HepG2 (cell line): Measurements from ENCODE around the gene TMEM121. TPM values are rescaled to one million over a fixed set of nuclear protein-coding genes. Genes with fewer than 3 reads are reported as not detected.

Experiments
- EP300 ChIP-seq, 3 experiments: sonication (generic) in 1 of 3; formaldehyde crosslinking in 1 of 3; IDR thresholded peaks; 2 replicates each; pipeline versions ENCODE4 v1.5.1 to v1.6.1; 2011 to 2020; ENCODE audit warnings: low read depth in 2 of 3, low read length in 2 of 3, borderline replicate concordance in 1 of 3, improper control_type of control experiment in 1 of 3, mild to moderate bottlenecking in 1 of 3, missing genetic modification reagents in 1 of 3, moderate library complexity in 1 of 3
- FLYWCH1 ChIP-seq: sonication (generic); formaldehyde crosslinking; IDR thresholded peaks from 2 replicates; pipeline ENCODE4 v1.8.1; 2023; ENCODE audit warnings: mild to moderate bottlenecking, missing genetic modification reagents
- FOXC1 ChIP-seq: sonication (generic); formaldehyde crosslinking; IDR thresholded peaks from 2 replicates; pipeline ENCODE4 v1.8.0; 2022; ENCODE audit warnings: mild to moderate bottlenecking, missing genetic modification reagents, borderline replicate concordance
- GFI1 ChIP-seq: sonication (generic); formaldehyde crosslinking; IDR thresholded peaks from 2 replicates; pipeline ENCODE4 v1.5.0; 2020; ENCODE audit warnings: missing genetic modification reagents, mild to moderate bottlenecking, borderline replicate concordance
- HOXD1 ChIP-seq: sonication (generic); formaldehyde crosslinking; IDR thresholded peaks from 2 replicates; pipeline ENCODE4 v1.5.0; 2020; ENCODE audit warnings: missing genetic modification reagents
- IRF2 ChIP-seq: IDR thresholded peaks from 2 replicates; pipeline ENCODE4 v1.6.1; 2018; ENCODE audit warnings: missing genetic modification reagents, missing compliant biosample characterization
- KDM6A ChIP-seq: IDR thresholded peaks from 2 replicates; pipeline ENCODE4 v1.6.1; 2016; ENCODE audit warnings: low read depth
- RFXAP ChIP-seq: sonication (generic); formaldehyde crosslinking; IDR thresholded peaks from 2 replicates; pipeline ENCODE4 v1.4.0; 2020; ENCODE audit warnings: missing genetic modification reagents, borderline replicate concordance
- STAG1 ChIP-seq: sonication (generic); formaldehyde crosslinking; IDR thresholded peaks from 2 replicates; pipeline ENCODE4 v1.4.0; 2020; ENCODE audit warnings: missing genetic modification reagents
- ZBTB42 ChIP-seq: sonication (generic); formaldehyde crosslinking; IDR thresholded peaks from 2 replicates; pipeline ENCODE4 v1.5.0; 2020; ENCODE audit warnings: mild to moderate bottlenecking, missing genetic modification reagents
- ZFX ChIP-seq: sonication (generic); formaldehyde crosslinking; IDR thresholded peaks from 2 replicates; pipeline ENCODE4 v1.4.0; 2020; ENCODE audit warnings: mild to moderate bottlenecking, low read depth, missing genetic modification reagents, moderate library complexity
- ZNF317 ChIP-seq: sonication (generic); formaldehyde crosslinking; IDR thresholded peaks from 2 replicates; pipeline ENCODE4 v1.5.0; 2020; ENCODE audit warnings: mild to moderate bottlenecking, missing genetic modification reagents
- ZNF331 ChIP-seq: sonication (generic); formaldehyde crosslinking; IDR thresholded peaks from 2 replicates; pipeline ENCODE4 v1.4.0; 2020; ENCODE audit warnings: missing genetic modification reagents
- ZNF350 ChIP-seq: sonication (generic); formaldehyde crosslinking; IDR thresholded peaks from 2 replicates; pipeline ENCODE4 v1.4.0; 2020; ENCODE audit warnings: mild to moderate bottlenecking, low read depth, missing genetic modification reagents, borderline replicate concordance
- ZNF547 ChIP-seq: sonication (generic); formaldehyde crosslinking; IDR thresholded peaks from 2 replicates; pipeline ENCODE4 v1.5.1; 2020; ENCODE audit warnings: mild to moderate bottlenecking, missing genetic modification reagents
- ZNF549 ChIP-seq: sonication (generic); formaldehyde crosslinking; IDR thresholded peaks from 2 replicates; pipeline ENCODE4 v1.5.0; 2020; ENCODE audit warnings: missing genetic modification reagents
- ZNF569 ChIP-seq: sonication (generic); formaldehyde crosslinking; IDR thresholded peaks from 2 replicates; pipeline ENCODE4 v1.5.0; 2020; ENCODE audit warnings: mild to moderate bottlenecking, missing genetic modification reagents, moderate library complexity, borderline replicate concordance
- ZNF614 ChIP-seq: IDR thresholded peaks from 2 replicates; pipeline ENCODE4 v1.6.1; 2018; ENCODE audit warnings: missing biosample characterization, missing genetic modification reagents, inconsistent platforms, borderline replicate concordance
- ZNF749 ChIP-seq: sonication (generic); formaldehyde crosslinking; IDR thresholded peaks from 2 replicates; pipeline ENCODE4 v1.8.0; 2022; ENCODE audit warnings: mild to moderate bottlenecking, missing genetic modification reagents, moderate library complexity, borderline replicate concordance
- ZNF792 ChIP-seq: IDR thresholded peaks from 2 replicates; pipeline ENCODE4 v1.6.1; 2016
- polyA plus RNA-seq, 8 experiments: library from polyadenylated mRNA; depleted of rRNA in 3 of 8; stranded (reverse) in 7 of 8; unstranded in 1 of 8; fragments of >200 nt; fragmentation: Illumina TruSeq in 4 of 8; extraction: Trizol in 4 of 8; gene quantifications; 2 replicates each; pipeline versions ENCODE4 v1.2.1 to v1.2.3, GENCODE V29; 2011 to 2016; ENCODE audit warnings: low read depth in 4 of 8, missing spikeins in 1 of 8, mixed read lengths in 1 of 8; ENCODE audit not compliant: insufficient read depth in 1 of 8
- total RNA-seq, 5 experiments: library from RNA; depleted of rRNA; stranded (reverse); fragments of >200 nt; fragmentation: Illumina TruSeq; extraction: Trizol; gene quantifications; 2 replicates each; pipeline ENCODE4 v1.2.3, GENCODE V29; 2016; ENCODE audit warnings: low read depth in 1 of 5
- TF ChIP-seq, protein P1 (sequence below): sonication (generic); formaldehyde crosslinking; IDR thresholded peaks from 2 replicates; pipeline ENCODE4 v1.8.0; 2022; ENCODE audit warnings: mild to moderate bottlenecking, missing genetic modification reagents; ENCODE audit not compliant: insufficient replicate concordance
- TF ChIP-seq, protein P2 (sequence below): sonication (generic); formaldehyde crosslinking; IDR thresholded peaks from 2 replicates; pipeline ENCODE4 v1.8.0; 2022; ENCODE audit warnings: missing genetic modification reagents, mild to moderate bottlenecking, borderline replicate concordance
- TF ChIP-seq, protein P3 (sequence below): sonication (generic); formaldehyde crosslinking; IDR thresholded peaks from 2 replicates; pipeline ENCODE4 v1.4.0; 2020; ENCODE audit warnings: missing genetic modification reagents

Gene TMEM121
- total and polyA plus RNA-seq, 2 of the 13 experiments (the other 11 are each of a cell fraction or from before 2014, with no cell fraction given): 6.6 to 19.0 TPM

- TF ChIP-seq EP300 (IDR thresholded peaks at IDR 0.05; ENCODE audit: low read depth in 2 of 2, low read length in 2 of 2): peak in 1 of 2 experiments; percentile 66; a peak in 2 of 4 replicates
- TF ChIP-seq EP300 (CRISPR knock-in tag; IDR thresholded peaks at IDR 0.05; ENCODE audit: borderline replicate concordance): peak; percentile 77
- TF ChIP-seq STAG1 (CRISPR knock-in tag): peak; percentile 11; the same call in 1 of the 2 replicates
- peak; percentile 77; the same call in 1 of the 2 replicates for TF ChIP-seq HOXD1 (CRISPR knock-in tag)
- TF ChIP-seq FLYWCH1 (CRISPR knock-in tag): no peak; the same call in 1 of the 2 replicates
- TF ChIP-seq, protein P1, sequence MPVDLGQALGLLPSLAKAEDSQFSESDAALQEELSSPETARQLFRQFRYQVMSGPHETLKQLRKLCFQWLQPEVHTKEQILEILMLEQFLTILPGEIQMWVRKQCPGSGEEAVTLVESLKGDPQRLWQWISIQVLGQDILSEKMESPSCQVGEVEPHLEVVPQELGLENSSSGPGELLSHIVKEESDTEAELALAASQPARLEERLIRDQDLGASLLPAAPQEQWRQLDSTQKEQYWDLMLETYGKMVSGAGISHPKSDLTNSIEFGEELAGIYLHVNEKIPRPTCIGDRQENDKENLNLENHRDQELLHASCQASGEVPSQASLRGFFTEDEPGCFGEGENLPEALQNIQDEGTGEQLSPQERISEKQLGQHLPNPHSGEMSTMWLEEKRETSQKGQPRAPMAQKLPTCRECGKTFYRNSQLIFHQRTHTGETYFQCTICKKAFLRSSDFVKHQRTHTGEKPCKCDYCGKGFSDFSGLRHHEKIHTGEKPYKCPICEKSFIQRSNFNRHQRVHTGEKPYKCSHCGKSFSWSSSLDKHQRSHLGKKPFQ (CRISPR knock-in tag): peak; percentile 90
- TF ChIP-seq ZNF614 (CRISPR knock-in tag): peak; percentile 59; the same call in 1 of the 2 replicates
- peak; percentile 51; the same call in 1 of the 2 replicates for TF ChIP-seq GFI1 (CRISPR knock-in tag)
- TF ChIP-seq ZNF569 (CRISPR knock-in tag): no peak
- peak; percentile 47; the same call in 1 of the 2 replicates for TF ChIP-seq ZNF331 (CRISPR knock-in tag)
- TF ChIP-seq, protein P2, sequence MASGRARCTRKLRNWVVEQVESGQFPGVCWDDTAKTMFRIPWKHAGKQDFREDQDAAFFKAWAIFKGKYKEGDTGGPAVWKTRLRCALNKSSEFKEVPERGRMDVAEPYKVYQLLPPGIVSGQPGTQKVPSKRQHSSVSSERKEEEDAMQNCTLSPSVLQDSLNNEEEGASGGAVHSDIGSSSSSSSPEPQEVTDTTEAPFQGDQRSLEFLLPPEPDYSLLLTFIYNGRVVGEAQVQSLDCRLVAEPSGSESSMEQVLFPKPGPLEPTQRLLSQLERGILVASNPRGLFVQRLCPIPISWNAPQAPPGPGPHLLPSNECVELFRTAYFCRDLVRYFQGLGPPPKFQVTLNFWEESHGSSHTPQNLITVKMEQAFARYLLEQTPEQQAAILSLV: peak; percentile 95; the same call in 1 of the 2 replicates
- peak; percentile 58 for TF ChIP-seq ZNF792
- peak; percentile 91 for TF ChIP-seq ZFX (CRISPR knock-in tag)
- TF ChIP-seq FOXC1: 0 out of 2 replicates have a peak, but pooled peaks have one; percentile 18
- peak; percentile 56; the same call in 1 of the 2 replicates for TF ChIP-seq RFXAP (CRISPR knock-in tag)
- TF ChIP-seq ZNF549: no peak
- no peak for TF ChIP-seq ZBTB42 (CRISPR knock-in tag)
- peak; percentile 50; the same call in 1 of the 2 replicates for TF ChIP-seq ZNF350
- TF ChIP-seq, protein P3, sequence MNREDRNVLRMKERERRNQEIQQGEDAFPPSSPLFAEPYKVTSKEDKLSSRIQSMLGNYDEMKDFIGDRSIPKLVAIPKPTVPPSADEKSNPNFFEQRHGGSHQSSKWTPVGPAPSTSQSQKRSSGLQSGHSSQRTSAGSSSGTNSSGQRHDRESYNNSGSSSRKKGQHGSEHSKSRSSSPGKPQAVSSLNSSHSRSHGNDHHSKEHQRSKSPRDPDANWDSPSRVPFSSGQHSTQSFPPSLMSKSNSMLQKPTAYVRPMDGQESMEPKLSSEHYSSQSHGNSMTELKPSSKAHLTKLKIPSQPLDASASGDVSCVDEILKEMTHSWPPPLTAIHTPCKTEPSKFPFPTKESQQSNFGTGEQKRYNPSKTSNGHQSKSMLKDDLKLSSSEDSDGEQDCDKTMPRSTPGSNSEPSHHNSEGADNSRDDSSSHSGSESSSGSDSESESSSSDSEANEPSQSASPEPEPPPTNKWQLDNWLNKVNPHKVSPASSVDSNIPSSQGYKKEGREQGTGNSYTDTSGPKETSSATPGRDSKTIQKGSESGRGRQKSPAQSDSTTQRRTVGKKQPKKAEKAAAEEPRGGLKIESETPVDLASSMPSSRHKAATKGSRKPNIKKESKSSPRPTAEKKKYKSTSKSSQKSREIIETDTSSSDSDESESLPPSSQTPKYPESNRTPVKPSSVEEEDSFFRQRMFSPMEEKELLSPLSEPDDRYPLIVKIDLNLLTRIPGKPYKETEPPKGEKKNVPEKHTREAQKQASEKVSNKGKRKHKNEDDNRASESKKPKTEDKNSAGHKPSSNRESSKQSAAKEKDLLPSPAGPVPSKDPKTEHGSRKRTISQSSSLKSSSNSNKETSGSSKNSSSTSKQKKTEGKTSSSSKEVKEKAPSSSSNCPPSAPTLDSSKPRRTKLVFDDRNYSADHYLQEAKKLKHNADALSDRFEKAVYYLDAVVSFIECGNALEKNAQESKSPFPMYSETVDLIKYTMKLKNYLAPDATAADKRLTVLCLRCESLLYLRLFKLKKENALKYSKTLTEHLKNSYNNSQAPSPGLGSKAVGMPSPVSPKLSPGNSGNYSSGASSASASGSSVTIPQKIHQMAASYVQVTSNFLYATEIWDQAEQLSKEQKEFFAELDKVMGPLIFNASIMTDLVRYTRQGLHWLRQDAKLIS (CRISPR knock-in tag): no peak
- TF ChIP-seq IRF2 (CRISPR knock-in tag): peak; percentile 68
- TF ChIP-seq ZNF547 (CRISPR knock-in tag): peak; percentile 73; the same call in 1 of the 2 replicates
- no peak; the same call in 1 of the 2 replicates for TF ChIP-seq KDM6A (CRISPR knock-in tag)
- peak; percentile 74; the same call in 1 of the 2 replicates for TF ChIP-seq ZNF749 (CRISPR knock-in tag)
- TF ChIP-seq ZNF317: peak; percentile 66; the same call in 1 of the 2 replicates
Measured at GRCh38 chr14:105499256-105500035, 26.9 kb upstream of the TMEM121 start (continued).
